HG02763 (cell line): ENCODE measurements around the gene IQCE.

Source experiments
- ATAC-seq: cut with Tn5 transposase; IDR thresholded peaks from one replicate; pipeline ENCODE4 v1.9.1; 2021; ENCODE audit warnings: mild to moderate bottlenecking, moderate library complexity; ENCODE audit not compliant: unreplicated experiment

IQCE gene

GRCh38 chr7:2660359-2661095 is 101.7 kb downstream of the IQCE start:
- ATAC-seq, result no peak

GRCh38 chr7:2661096-2661449 is 102.3 kb downstream of the IQCE start:
- ATAC-seq, result no peak

GRCh38 chr7:2661602-2662272 is 103.0 kb downstream of the IQCE start:
- no peak for ATAC-seq

GRCh38 chr7:2662273-2663120 is 103.7 kb downstream of the IQCE start:
- no peak for ATAC-seq

DNA sequence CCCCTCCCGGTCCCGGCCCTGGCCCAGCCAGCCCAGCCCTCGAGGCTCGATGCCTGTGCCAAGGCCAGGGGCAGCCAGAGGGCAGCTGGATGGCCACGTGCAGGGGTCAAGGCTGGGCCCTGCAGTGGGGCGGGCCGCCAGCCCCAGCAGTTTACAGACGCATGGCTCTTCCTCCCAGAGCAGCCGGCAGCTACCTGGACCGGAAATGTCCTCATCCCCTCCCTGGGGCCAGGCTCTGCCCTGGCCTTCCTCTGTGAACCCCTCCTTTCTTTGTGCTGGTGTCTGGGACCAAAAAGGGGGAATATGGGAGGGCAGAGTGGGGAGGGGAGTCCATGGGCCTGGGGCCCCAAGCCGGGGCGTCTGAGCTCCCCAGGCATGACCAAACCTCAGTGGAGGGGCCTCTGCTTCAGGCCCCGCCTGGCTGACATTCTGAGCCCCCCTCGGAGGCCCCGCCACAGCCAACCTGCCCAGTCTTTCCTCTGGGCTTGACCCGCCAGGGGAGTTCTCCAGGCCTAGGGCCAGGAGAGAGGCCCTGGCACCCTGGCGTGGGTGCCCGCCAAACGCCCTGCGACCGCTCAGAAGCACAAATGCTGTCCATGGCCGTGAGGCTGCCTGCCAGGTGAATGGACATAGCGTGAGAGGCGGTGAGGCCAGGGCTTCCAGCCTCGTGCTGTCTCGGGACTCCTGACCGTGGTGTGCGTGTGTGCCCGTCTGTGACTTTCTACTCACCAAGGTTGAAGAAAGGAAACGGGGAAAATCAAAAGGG is 104.5 kb downstream of the IQCE start:
- no peak for ATAC-seq

DNA sequence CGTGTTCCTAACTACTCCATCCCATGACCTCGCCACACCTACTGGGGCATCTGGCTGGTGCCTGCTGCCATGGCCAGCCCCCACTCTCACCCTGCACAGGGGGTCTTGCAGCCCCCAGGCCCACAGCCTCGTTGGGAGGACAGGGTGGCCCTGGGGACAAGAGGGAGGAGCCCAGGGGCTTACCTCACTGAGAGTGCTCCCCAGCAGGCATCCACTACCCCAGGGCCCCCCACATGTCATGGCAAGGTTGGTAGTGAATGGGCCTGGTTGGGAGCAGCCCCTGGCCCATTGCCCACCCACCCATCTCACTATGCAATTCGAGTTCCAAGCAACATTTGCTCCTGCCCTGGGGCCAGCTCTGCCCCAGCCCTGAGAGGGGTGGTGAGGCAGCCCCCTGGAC is 105.2 kb downstream of the IQCE start:
- ATAC-seq, result no peak
